HepG2 (cell line): Measurements from ENCODE around the gene SWSAP1. TPM values are rescaled to one million over a fixed set of nuclear protein-coding genes. Genes with fewer than 3 reads are reported as not detected.
A peak's percentile ranks its signal among the peaks of the same experiment; 100 is the strongest.

ENCODE experiments used
- ADNP ChIP-seq: sonication (generic); formaldehyde crosslinking; IDR thresholded peaks from 2 replicates; pipeline ENCODE4 v1.4.0; 2020; ENCODE audit warnings: missing genetic modification reagents
- ARID4A ChIP-seq: sonication (generic); formaldehyde crosslinking; IDR thresholded peaks from 2 replicates; pipeline ENCODE4 v1.5.0; 2020; ENCODE audit warnings: mild to moderate bottlenecking, missing genetic modification reagents, borderline replicate concordance
- CREBL2 ChIP-seq: sonication (generic); formaldehyde crosslinking; IDR thresholded peaks from 2 replicates; pipeline ENCODE4 v1.8.1; 2023; ENCODE audit warnings: missing genetic modification reagents, mild to moderate bottlenecking, borderline replicate concordance
- ETV5 ChIP-seq: IDR thresholded peaks from 2 replicates; pipeline ENCODE4 v1.6.1; 2018; ENCODE audit warnings: missing biosample characterization, missing genetic modification reagents, inconsistent platforms, borderline replicate concordance
- GMEB2 ChIP-seq: IDR thresholded peaks from 2 replicates; pipeline ENCODE4 v1.6.1; 2016; ENCODE audit warnings: missing biosample characterization, missing genetic modification reagents, low read depth
- GTF2F1 ChIP-seq: fragments of 150-350 bp; IDR thresholded peaks from 2 replicates; pipeline ENCODE4 v1.6.1; 2014; ENCODE audit warnings: low read length
- HHEX ChIP-seq: IDR thresholded peaks from 2 replicates; pipeline ENCODE4 v1.6.1; 2016; ENCODE audit warnings: control low read depth
- MTERF4 ChIP-seq: sonication (generic); formaldehyde crosslinking; IDR thresholded peaks from 2 replicates; pipeline ENCODE4 v1.8.0; 2023; ENCODE audit warnings: mild to moderate bottlenecking, missing genetic modification reagents
- RBM22 ChIP-seq: fragments of 200-400 bp; formaldehyde crosslinking; optimal IDR thresholded peaks from 2 replicates; pipeline ENCODE3; 2017; ENCODE audit warnings: mild to moderate bottlenecking, low read length, moderate library complexity
- STAG1 ChIP-seq: sonication (generic); formaldehyde crosslinking; IDR thresholded peaks from 2 replicates; pipeline ENCODE4 v1.4.0; 2020; ENCODE audit warnings: missing genetic modification reagents
- TEF ChIP-seq: sonication (generic); formaldehyde crosslinking; IDR thresholded peaks from 2 replicates; pipeline ENCODE4 v1.5.0; 2020; ENCODE audit warnings: missing genetic modification reagents
- THYN1 ChIP-seq: sonication (generic); formaldehyde crosslinking; IDR thresholded peaks from 2 replicates; pipeline ENCODE4 v1.8.1; 2023; ENCODE audit warnings: low read depth, mild to moderate bottlenecking, moderate library complexity, missing genetic modification reagents, borderline replicate concordance
- ZNF17 ChIP-seq: sonication (generic); formaldehyde crosslinking; IDR thresholded peaks from 2 replicates; pipeline ENCODE4 v1.5.0; 2020; ENCODE audit warnings: mild to moderate bottlenecking, missing genetic modification reagents
- ZNF235 ChIP-seq: sonication (generic); formaldehyde crosslinking; IDR thresholded peaks from 2 replicates; pipeline ENCODE4 v1.8.1; 2023; ENCODE audit warnings: mild to moderate bottlenecking, missing genetic modification reagents, borderline replicate concordance
- ZNF335 ChIP-seq: sonication (generic); formaldehyde crosslinking; IDR thresholded peaks from 2 replicates; pipeline ENCODE4 v1.4.0; 2020; ENCODE audit warnings: missing genetic modification reagents
- ZNF557 ChIP-seq: sonication (generic); formaldehyde crosslinking; IDR thresholded peaks from 2 replicates; pipeline ENCODE4 v1.4.0; 2020; ENCODE audit warnings: missing genetic modification reagents
- ZNF577 ChIP-seq: sonication (generic); formaldehyde crosslinking; IDR thresholded peaks from 2 replicates; pipeline ENCODE4 v1.4.0; 2020; ENCODE audit warnings: mild to moderate bottlenecking, low read depth, missing genetic modification reagents, borderline replicate concordance
- ZSCAN21 ChIP-seq: sonication (generic); formaldehyde crosslinking; IDR thresholded peaks from 2 replicates; pipeline ENCODE4 v1.8.0; 2022; ENCODE audit warnings: mild to moderate bottlenecking, missing genetic modification reagents, moderate library complexity, borderline replicate concordance
- polyA plus RNA-seq, 8 experiments: library from polyadenylated mRNA; depleted of rRNA in 3 of 8; stranded (reverse) in 7 of 8; unstranded in 1 of 8; fragments of >200 nt; fragmentation: Illumina TruSeq in 4 of 8; extraction: Trizol in 4 of 8; gene quantifications; 2 replicates each; pipeline versions ENCODE4 v1.2.1 to v1.2.3, GENCODE V29; 2011 to 2016; ENCODE audit warnings: low read depth in 4 of 8, missing spikeins in 1 of 8, mixed read lengths in 1 of 8; ENCODE audit not compliant: insufficient read depth in 1 of 8
- total RNA-seq, 5 experiments: library from RNA; depleted of rRNA; stranded (reverse); fragments of >200 nt; fragmentation: Illumina TruSeq; extraction: Trizol; gene quantifications; 2 replicates each; pipeline ENCODE4 v1.2.3, GENCODE V29; 2016; ENCODE audit warnings: low read depth in 1 of 5

Gene SWSAP1
- total and polyA plus RNA-seq, 2 of the 13 experiments (the other 11 are each of a cell fraction or from before 2014, with no cell fraction given) = 2.7 to 3.3 TPM

- TF ChIP-seq GTF2F1 (no peak), ZNF557 (CRISPR knock-in tag) (no peak), TEF (CRISPR knock-in tag) (no peak), MTERF4 (CRISPR knock-in tag) (peak; percentile 73; the same call in 1 of the 2 replicates), ZNF577 (CRISPR knock-in tag) (no peak), RBM22 (no peak), GMEB2 (CRISPR knock-in tag) (0 out of 2 replicates have a peak, but pooled peaks have one; percentile 16), ADNP (CRISPR knock-in tag) (no peak), THYN1 (CRISPR knock-in tag) (no peak), HHEX (no peak), ZNF17 (CRISPR knock-in tag) (no peak), ZSCAN21 (CRISPR knock-in tag) (peak; percentile 34; the same call in 1 of the 2 replicates), ZNF335 (CRISPR knock-in tag) (peak; percentile 78), ETV5 (peak; percentile 49), CREBL2 (CRISPR knock-in tag) (peak; percentile 59; the same call in 1 of the 2 replicates), STAG1 (CRISPR knock-in tag) (no peak), ARID4A (CRISPR knock-in tag) (peak; percentile 88), ZNF235 (CRISPR knock-in tag) (no peak)
Measured at GRCh38 chr19:11374433-11375142, at the start of gene SWSAP1 (continued).
